K562 (cell line): ENCODE results near the gene SPIRE1. TPM values are rescaled to one million over a fixed set of nuclear protein-coding genes. Genes with fewer than 3 reads are reported as not detected.
A peak's percentile ranks its signal among the peaks of the same experiment; 100 is the strongest.

ENCODE experiments used
- ATAC-seq: fragments of 200-7000 bp; cut with Tn5 transposase; 3 replicates; pipeline ENCODE4 v1.9.1; 2020; ENCODE audit warnings: moderate library complexity
- BruUV-seq: library from RNA; stranded (reverse); fragments of 400-500 nt; replicated peaks from 2 replicates; lab custom pipeline; 2021; lab: Mats Ljungman, UMichigan
- CTCF ChIA-PET: fragments of 300-600 bp; formaldehyde crosslinking; extraction: SDS; loops from one replicate; lab custom pipeline; 2021; ENCODE audit warnings: low intra/inter-chr PET ratio; lab: Yijun Ruan, JAX
- POLR2A ChIA-PET: fragments of 300-600, 350-650 bp; sonication (Branson Sonifier 250); formaldehyde crosslinking; extraction: SDS; loops from one replicate; lab custom pipeline; 2021; ENCODE audit warnings: antibody characterized with exemption, inconsistent platforms; lab: Yijun Ruan, JAX
- DNase-seq, 4 experiments: peaks; one replicate each; pipeline versions ENCODE4 v3.0.0 to v3.0.0-alpha.2; 2011 to 2018; ENCODE audit warnings: low spot score in 3 of 4, mixed read lengths in 3 of 4; ENCODE audit errors: extremely low read depth in 1 of 4
- FAIRE-seq: peaks from 2 replicates; lab custom pipeline; 2011; peaks lifted over from hg19 to GRCh38; lab: Jason Lieb, UNC
- H2AFZ ChIP-seq: 2 replicates; pipeline ENCODE4 v1.6.0; 2011; ENCODE audit warnings: low read depth, low read length, control low read depth, inconsistent platforms
- H3K27ac ChIP-seq: fragments of 200-600 bp; 3 replicates; pipeline ENCODE4 v1.8.0; 2011; ENCODE audit warnings: low read depth, mild to moderate bottlenecking, control low read depth, inconsistent platforms, low read length, moderate library complexity, mixed read lengths; ENCODE audit errors: extremely low read depth
- H3K27me3 ChIP-seq, 2 experiments: fragments of 300-600 bp in 1 of 2; 2 replicates in 1 of 2; 3 replicates in 1 of 2; pipeline versions ENCODE4 v1.6.0 to v1.8.0; 2011; ENCODE audit warnings: inconsistent platforms in 2 of 2, low read length in 2 of 2, mild to moderate bottlenecking in 1 of 2, mixed read lengths in 1 of 2, moderate library complexity in 1 of 2; ENCODE audit not compliant: control insufficient read depth in 2 of 2, insufficient read depth in 2 of 2
- H3K36me3 ChIP-seq: fragments of 300-600 bp; 3 replicates; pipeline ENCODE4 v1.8.0; 2011; ENCODE audit warnings: mild to moderate bottlenecking, low read length, inconsistent platforms; ENCODE audit not compliant: control insufficient read depth, insufficient read depth
- H3K4me1 ChIP-seq, 2 experiments: fragments of 200-600 bp in 1 of 2; replicated peaks in 1 of 2; 2 replicates in 1 of 2; 3 replicates in 1 of 2; pipeline versions ENCODE4 v1.5.1 to v1.8.0; 2011; ENCODE audit warnings: inconsistent platforms in 2 of 2, low read length in 2 of 2, mild to moderate bottlenecking in 1 of 2, mixed read lengths in 1 of 2, moderate library complexity in 1 of 2; ENCODE audit not compliant: control insufficient read depth in 2 of 2, insufficient read depth in 2 of 2
- H3K4me2 ChIP-seq: 2 replicates; pipeline ENCODE4 v1.6.1; 2011; ENCODE audit warnings: low read length, control low read depth, inconsistent platforms, mixed read lengths; ENCODE audit not compliant: insufficient read depth
- H3K4me3 ChIP-seq: fragments of 200-600 bp; sonication (generic), shearing (Covaris generic); 2 replicates; pipeline ENCODE4 v1.5.1; 2016; ENCODE audit warnings: control low read depth, inconsistent platforms
- H3K79me2 ChIP-seq: fragments of 200-600 bp; 3 replicates; pipeline ENCODE4 v1.8.0; 2011; ENCODE audit warnings: low read length, inconsistent platforms; ENCODE audit not compliant: control insufficient read depth, insufficient read depth
- H3K9ac ChIP-seq, 2 experiments: 2 replicates each; pipeline versions ENCODE4 v1.6.0 to v1.6.1; 2011; ENCODE audit warnings: low read depth in 2 of 2, low read length in 2 of 2, control low read depth in 1 of 2, inconsistent platforms in 1 of 2, mild to moderate bottlenecking in 1 of 2, mixed read lengths in 1 of 2; ENCODE audit not compliant: insufficient read depth in 1 of 2
- H3K9me1 ChIP-seq: one replicate; pipeline ENCODE4 v1.6.0; 2011; ENCODE audit warnings: inconsistent platforms, mild to moderate bottlenecking, low read length, moderate library complexity; ENCODE audit not compliant: control insufficient read depth, insufficient read depth
- H3K9me3 ChIP-seq: replicated peaks from 2 replicates; pipeline ENCODE4 v1.5.1; 2011; ENCODE audit warnings: low read depth, low read length, inconsistent platforms; ENCODE audit not compliant: control insufficient read depth, insufficient read depth
- H4K20me1 ChIP-seq: replicated peaks from 2 replicates; pipeline ENCODE4 v1.6.1; 2011; ENCODE audit warnings: low read length, inconsistent platforms, mixed read lengths; ENCODE audit not compliant: control insufficient read depth, insufficient read depth
- CEBPG ChIP-seq, 3 experiments: fragments of 200-800 bp in 1 of 3; sonication (Bioruptor generic) in 1 of 3; sonication (generic) in 1 of 3; formaldehyde crosslinking in 1 of 3; IDR thresholded peaks in 2 of 3; conservative IDR thresholded peaks in 1 of 3; 2 replicates each; pipeline versions ENCODE4 v1.6.1 to v1.8.0; 2016 to 2022; ENCODE audit warnings: missing compliant biosample characterization in 2 of 3, missing genetic modification characterization in 2 of 3, mild to moderate bottlenecking in 1 of 3, missing genetic modification reagents in 1 of 3
- CREM ChIP-seq: IDR thresholded peaks from 2 replicates; pipeline ENCODE4 v1.6.1; 2014; ENCODE audit warnings: antibody characterized with exemption, low read depth
- MEIS2 ChIP-seq: fragments of 450-650 bp; IDR thresholded peaks from 2 replicates; pipeline ENCODE4 v1.6.1; 2014; ENCODE audit warnings: mild to moderate bottlenecking; ENCODE audit not compliant: partially characterized antibody
- POLR2AphosphoS5 ChIP-seq: IDR thresholded peaks from 2 replicates; pipeline ENCODE4 v1.6.1; 2011; ENCODE audit warnings: mild to moderate bottlenecking, low read depth, low read length, moderate library complexity; ENCODE audit not compliant: control insufficient read depth, insufficient read depth
- TARDBP ChIP-seq: fragments of 450-650 bp; IDR thresholded peaks from 2 replicates; pipeline ENCODE4 v1.6.1; 2016
- WGBS: fragments of 100-300 bp; shearing (Covaris generic); methylation state at CpG from one replicate; pipeline ENCODE4 v1.1.6; 2016; ENCODE audit warnings: low coverage, mixed read lengths; ENCODE audit not compliant: insufficient coverage; ENCODE audit errors: missing lambda C conversion rate; 5-methylcytosine and 5-hydroxymethylcytosine counted together
- in situ Hi-C: fragments of 300-500 bp; cut with MboI; formaldehyde crosslinking; loops from 4 replicates; pipeline ENCODE4 v1.15.0; 2018; ENCODE audit warnings: inconsistent platforms, mixed read lengths
- intact Hi-C: fragments of 100-400 bp; cut with micrococcal nuclease; formaldehyde crosslinking; loops from 2 replicates; pipeline ENCODE4 v1.14.2; 2022
- polyA plus RNA-seq, 8 experiments: library from polyadenylated mRNA; depleted of rRNA in 4 of 8; stranded (reverse) in 5 of 8; unstranded in 3 of 8; fragments of >200 nt; fragmentation: Nextera tagmentation in 2 of 8; fragmentation: Illumina TruSeq in 1 of 8; extraction: Ambion mirVana in 2 of 8; extraction: Trizol in 1 of 8; gene quantifications; 2 replicates each; pipeline versions ENCODE4 v1.2.1 to v1.2.3, GENCODE V29; 2011 to 2014; ENCODE audit warnings: inconsistent platforms in 1 of 8, missing spikeins in 1 of 8
- total RNA-seq, 7 experiments: library from RNA; depleted of rRNA in 6 of 7; stranded (reverse); fragments of >200 nt in 6 of 7; fragmentation: Illumina TruSeq in 2 of 7; extraction: Trizol in 2 of 7; gene quantifications; 2 replicates each; pipeline versions ENCODE4 v1.2.1 to v1.2.3, GENCODE V29; 2011 to 2021; ENCODE audit warnings: low replicate concordance in 1 of 7
- TF ChIP-seq, protein P1 (sequence below), 2 experiments: fragments of 450-650 bp in 1 of 2; sonication (generic) in 1 of 2; formaldehyde crosslinking in 1 of 2; IDR thresholded peaks; 2 replicates each; pipeline versions ENCODE4 v1.7.1 to v1.9.0; 2016 to 2022; ENCODE audit warnings: inconsistent platforms in 1 of 2, mild to moderate bottlenecking in 1 of 2, missing genetic modification reagents in 1 of 2
- TF ChIP-seq, protein P2 (sequence below), 2 experiments: fragments of 450-650 bp in 1 of 2; sonication (generic) in 1 of 2; formaldehyde crosslinking in 1 of 2; IDR thresholded peaks in 1 of 2; conservative IDR thresholded peaks in 1 of 2; 2 replicates each; pipeline versions ENCODE4 v1.6.1 to v1.8.1; 2016 to 2023; ENCODE audit warnings: mild to moderate bottlenecking in 2 of 2, moderate library complexity in 2 of 2, inconsistent platforms in 1 of 2, missing genetic modification reagents in 1 of 2
- TF ChIP-seq, protein P3 (sequence below): IDR thresholded peaks from 2 replicates; pipeline ENCODE4 v1.6.1; 2016; ENCODE audit warnings: missing genetic modification characterization, missing compliant biosample characterization

The SPIRE1 gene
- total and polyA plus RNA-seq, 9 of the 15 experiments (the other 6 are each of a cell fraction or from before 2014, with no cell fraction given) = 2.9 to 14.0 (median 10.2) TPM

DNA sequence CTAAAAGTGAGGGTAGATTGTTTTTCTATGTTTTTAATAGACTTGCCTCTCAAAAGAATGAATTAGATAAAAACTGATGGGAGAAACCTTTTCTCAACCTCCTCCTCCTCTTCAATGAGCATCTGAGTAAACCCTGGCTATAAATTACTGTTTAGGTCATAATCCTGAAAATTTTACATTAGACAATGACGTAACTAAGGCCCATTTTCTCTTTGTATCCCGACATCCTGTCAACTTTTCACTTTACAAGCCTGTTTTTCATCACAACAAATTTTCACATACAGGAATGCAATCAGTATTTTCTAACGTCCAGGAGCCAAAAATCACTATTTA is 1.3 kb downstream of the SPIRE1 start:
- in situ Hi-C loops (no loop called here), intact Hi-C loops (loop anchor here (5.0 to 10.0 kb wide), 2 partner anchors 114 to 182 kb away; no protein-coding TSS in a partner anchor)
- no peaks in the 10 kb centered on the region for H3K27me3 ChIP-seq
- ATAC-seq (no peak), FAIRE-seq (peak; percentile 52), DNase-seq (peak in 1 of 4 experiments; percentile 16)
- POLR2A ChIA-PET = no interaction called here
- H3K79me2 ChIP-seq = peaks cover 50% of the 10 kb centered on the region
- no peaks in the 10 kb centered on the region for H3K9me1 ChIP-seq
- H3K4me2 ChIP-seq = peak overlapping the region; percentile 81
- H2AFZ ChIP-seq = peak overlapping the region; percentile 70
- H4K20me1 ChIP-seq = peaks cover 7% of the 10 kb centered on the region; the same call in 1 of the 2 replicates
- no peaks in the 10 kb centered on the region for H3K36me3 ChIP-seq
- WGBS = 0% methylated on average over 3 of the region's 3 CpGs
- H3K4me1 ChIP-seq = peaks cover 15 to 16% of the 10 kb centered on the region in 2 experiments; a peak in 4 of 5 replicates
- peak overlapping the region; percentile 80 for H3K27ac ChIP-seq
- BruUV-seq = TSS peak; percentile 77
- no peaks in the 10 kb centered on the region for H3K9me3 ChIP-seq
- CTCF ChIA-PET = interaction anchor here (1.9 kb wide), 1 partner anchor 265 kb away, joined by 5 read pairs; no protein-coding TSS in a partner anchor
- H3K9ac ChIP-seq = peak overlapping the region; percentile 77 to 97
- peak overlapping the region; percentile 60 for H3K4me3 ChIP-seq
- peak; percentile 28 for TF ChIP-seq MEIS2
- TF ChIP-seq, protein P1, sequence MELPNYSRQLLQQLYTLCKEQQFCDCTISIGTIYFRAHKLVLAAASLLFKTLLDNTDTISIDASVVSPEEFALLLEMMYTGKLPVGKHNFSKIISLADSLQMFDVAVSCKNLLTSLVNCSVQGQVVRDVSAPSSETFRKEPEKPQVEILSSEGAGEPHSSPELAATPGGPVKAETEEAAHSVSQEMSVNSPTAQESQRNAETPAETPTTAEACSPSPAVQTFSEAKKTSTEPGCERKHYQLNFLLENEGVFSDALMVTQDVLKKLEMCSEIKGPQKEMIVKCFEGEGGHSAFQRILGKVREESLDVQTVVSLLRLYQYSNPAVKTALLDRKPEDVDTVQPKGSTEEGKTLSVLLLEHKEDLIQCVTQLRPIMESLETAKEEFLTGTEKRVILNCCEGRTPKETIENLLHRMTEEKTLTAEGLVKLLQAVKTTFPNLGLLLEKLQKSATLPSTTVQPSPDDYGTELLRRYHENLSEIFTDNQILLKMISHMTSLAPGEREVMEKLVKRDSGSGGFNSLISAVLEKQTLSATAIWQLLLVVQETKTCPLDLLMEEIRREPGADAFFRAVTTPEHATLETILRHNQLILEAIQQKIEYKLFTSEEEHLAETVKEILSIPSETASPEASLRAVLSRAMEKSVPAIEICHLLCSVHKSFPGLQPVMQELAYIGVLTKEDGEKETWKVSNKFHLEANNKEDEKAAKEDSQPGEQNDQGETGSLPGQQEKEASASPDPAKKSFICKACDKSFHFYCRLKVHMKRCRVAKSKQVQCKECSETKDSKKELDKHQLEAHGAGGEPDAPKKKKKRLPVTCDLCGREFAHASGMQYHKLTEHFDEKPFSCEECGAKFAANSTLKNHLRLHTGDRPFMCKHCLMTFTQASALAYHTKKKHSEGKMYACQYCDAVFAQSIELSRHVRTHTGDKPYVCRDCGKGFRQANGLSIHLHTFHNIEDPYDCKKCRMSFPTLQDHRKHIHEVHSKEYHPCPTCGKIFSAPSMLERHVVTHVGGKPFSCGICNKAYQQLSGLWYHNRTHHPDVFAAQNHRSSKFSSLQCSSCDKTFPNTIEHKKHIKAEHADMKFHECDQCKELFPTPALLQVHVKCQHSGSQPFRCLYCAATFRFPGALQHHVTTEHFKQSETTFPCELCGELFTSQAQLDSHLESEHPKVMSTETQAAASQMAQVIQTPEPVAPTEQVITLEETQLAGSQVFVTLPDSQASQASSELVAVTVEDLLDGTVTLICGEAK (IDR thresholded peaks at IDR 0.05) = peak; percentile 61; the same call in 1 of the 2 replicates
- TF ChIP-seq, protein P1 (CRISPR knock-in tag; IDR thresholded peaks at IDR 0.05) = no peak
- TF ChIP-seq, protein P2, sequence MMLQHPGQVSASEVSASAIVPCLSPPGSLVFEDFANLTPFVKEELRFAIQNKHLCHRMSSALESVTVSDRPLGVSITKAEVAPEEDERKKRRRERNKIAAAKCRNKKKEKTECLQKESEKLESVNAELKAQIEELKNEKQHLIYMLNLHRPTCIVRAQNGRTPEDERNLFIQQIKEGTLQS (IDR thresholded peaks at IDR 0.05) = peak; percentile 79
- TF ChIP-seq, protein P2 (CRISPR knock-in tag; conservative IDR thresholded peaks at IDR 0.05) = no peak
- TF ChIP-seq CEBPG (CRISPR knock-in tag; IDR thresholded peaks at IDR 0.05) = no peak
- TF ChIP-seq CEBPG (tag; conservative IDR thresholded peaks at IDR 0.05 in 1 of 2, IDR thresholded peaks at IDR 0.05 in 1 of 2) = peak in 1 of 2 experiments; percentile 48; a peak in 1 of 4 replicates
- TF ChIP-seq, protein P3, sequence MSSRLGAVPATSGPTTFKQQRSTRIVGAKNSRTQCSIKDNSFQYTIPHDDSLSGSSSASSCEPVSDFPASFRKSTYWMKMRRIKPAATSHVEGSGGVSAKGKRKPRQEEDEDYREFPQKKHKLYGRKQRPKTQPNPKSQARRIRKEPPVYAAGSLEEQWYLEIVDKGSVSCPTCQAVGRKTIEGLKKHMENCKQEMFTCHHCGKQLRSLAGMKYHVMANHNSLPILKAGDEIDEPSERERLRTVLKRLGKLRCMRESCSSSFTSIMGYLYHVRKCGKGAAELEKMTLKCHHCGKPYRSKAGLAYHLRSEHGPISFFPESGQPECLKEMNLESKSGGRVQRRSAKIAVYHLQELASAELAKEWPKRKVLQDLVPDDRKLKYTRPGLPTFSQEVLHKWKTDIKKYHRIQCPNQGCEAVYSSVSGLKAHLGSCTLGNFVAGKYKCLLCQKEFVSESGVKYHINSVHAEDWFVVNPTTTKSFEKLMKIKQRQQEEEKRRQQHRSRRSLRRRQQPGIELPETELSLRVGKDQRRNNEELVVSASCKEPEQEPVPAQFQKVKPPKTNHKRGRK (tag) = 0 out of 2 replicates have a peak, but pooled peaks have one; percentile 58
- TF ChIP-seq CREM = 0 out of 2 replicates have a peak, but pooled peaks have one; percentile 10
- TF ChIP-seq TARDBP = no peak
- TF ChIP-seq POLR2AphosphoS5 = no peak
